ENCODE results near the gene ITM2B.

Gene ITM2B

DNA sequence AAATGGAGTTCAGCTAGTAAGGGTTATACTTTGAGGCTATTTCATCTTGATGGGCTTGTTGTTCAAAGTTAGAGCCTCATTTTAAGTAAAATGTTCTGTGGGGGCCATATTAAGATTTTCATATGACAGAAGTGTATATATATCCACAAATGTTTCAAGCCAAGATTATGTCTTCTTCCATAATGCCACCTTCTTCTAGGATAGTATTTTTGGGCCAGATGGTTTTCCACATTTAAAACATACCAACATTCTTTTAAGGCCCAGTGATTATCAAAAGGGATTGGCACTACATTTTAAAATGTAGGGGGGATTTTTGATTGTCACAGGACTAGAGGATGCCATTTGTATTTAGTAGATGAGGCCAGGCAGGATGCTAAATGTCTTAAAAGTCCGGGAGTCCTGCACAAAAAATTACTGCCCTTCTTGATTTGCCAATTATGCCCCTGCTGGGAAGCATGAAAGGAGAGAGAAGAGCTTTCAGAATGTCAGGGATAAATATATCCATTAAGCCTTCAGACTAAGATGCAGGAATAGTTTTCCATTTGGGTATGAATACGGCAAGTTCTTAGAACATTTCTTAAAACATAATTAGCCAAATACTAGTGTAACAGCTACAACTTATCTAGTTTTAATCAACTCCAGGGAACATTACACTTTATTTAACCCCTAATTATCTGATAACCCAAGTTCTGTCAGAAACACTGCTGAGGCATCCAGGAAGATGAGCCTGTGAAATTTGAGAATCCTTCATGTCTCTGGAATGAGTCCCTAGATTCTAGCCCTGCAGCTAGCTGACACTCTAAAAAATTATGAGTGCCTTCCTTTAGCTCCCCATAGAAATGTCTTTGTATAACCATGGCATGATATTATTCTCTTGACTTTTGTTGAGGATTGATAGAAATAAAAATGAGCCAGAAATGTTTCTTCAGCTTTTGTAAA lies 34.0 kb downstream of the ITM2B start:
- Histone ChIP-seq H3K9me3 (no peaks in the 10 kb centered on the region), H3K4me3 (no peak overlapping the region), H3K27me3 (no peaks in the 10 kb centered on the region), H3K9ac (no peak overlapping the region), H3K36me3 (peaks cover 45% of the 10 kb centered on the region), H4K20me1 (no peaks in the 10 kb centered on the region), H3K4me2 (0 out of 2 replicates have a peak overlapping the region, but pooled peaks have one; percentile 86), H3K4me1 (peaks cover 45% of the 10 kb centered on the region), H3K27ac (no peak overlapping the region)
- TF ChIP-seq Cebpa-rat (IDR thresholded peaks at IDR 0.05): no peak

DNA sequence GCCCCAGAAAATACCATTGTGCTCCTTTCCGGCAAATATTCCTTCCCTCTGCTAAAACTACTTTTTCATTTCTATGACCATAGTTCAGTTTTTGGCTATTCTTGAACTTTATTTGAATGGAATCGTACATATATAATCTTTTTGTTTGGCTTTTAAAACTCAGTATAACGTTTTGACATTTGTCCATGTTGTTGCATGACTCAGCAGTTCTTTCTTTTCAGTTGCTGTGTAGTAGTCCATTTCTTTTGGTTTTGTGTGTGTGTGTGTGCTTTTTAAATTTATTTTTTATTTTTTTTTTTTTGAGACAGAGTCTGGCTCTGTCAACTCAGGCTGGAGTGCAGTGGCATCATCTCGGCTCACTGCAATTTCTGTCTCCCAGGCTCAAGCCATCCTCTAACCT lies 35.0 kb downstream of the ITM2B start:
- Histone ChIP-seq H3K36me3 (peaks cover 35% of the 10 kb centered on the region), H3K4me3 (no peak overlapping the region), H3K27me3 (no peaks in the 10 kb centered on the region), H3K4me1 (peaks cover 39% of the 10 kb centered on the region), H3K9ac (no peak overlapping the region), H3K27ac (no peak overlapping the region), H3K9me3 (no peaks in the 10 kb centered on the region), H4K20me1 (no peaks in the 10 kb centered on the region), H3K4me2 (no peak overlapping the region)
- TF ChIP-seq Cebpa-rat (IDR thresholded peaks at IDR 0.05): no peak

DNA sequence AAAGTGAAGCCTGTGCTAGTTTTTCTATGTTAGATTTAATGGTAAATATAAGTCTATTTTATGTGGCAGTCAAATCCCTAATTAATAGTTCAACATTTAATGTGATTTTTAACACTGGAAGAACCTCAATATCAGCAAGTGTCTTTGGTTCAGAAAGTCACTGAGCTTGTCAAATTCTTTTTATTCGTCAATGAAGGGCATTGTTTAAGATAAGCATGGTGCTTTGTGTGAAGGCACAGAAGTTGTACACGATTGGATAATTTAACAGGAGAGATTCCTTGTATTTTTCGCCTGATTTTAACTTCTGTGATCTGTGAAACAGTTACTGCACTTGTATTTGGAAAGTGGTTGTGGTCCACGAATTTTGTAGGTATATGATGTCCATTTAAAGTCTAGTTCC lies 40.3 kb downstream of the ITM2B start:
- Histone ChIP-seq H3K27me3 (no peaks in the 10 kb centered on the region), H3K9ac (no peak overlapping the region), H3K27ac (no peak overlapping the region), H3K36me3 (peaks cover 19% of the 10 kb centered on the region), H3K9me3 (no peaks in the 10 kb centered on the region), H3K4me2 (no peak overlapping the region), H4K20me1 (no peaks in the 10 kb centered on the region), H3K4me1 (no peaks in the 10 kb centered on the region), H3K4me3 (no peak overlapping the region)
- TF ChIP-seq Cebpa-rat (IDR thresholded peaks at IDR 0.05): no peak

DNA sequence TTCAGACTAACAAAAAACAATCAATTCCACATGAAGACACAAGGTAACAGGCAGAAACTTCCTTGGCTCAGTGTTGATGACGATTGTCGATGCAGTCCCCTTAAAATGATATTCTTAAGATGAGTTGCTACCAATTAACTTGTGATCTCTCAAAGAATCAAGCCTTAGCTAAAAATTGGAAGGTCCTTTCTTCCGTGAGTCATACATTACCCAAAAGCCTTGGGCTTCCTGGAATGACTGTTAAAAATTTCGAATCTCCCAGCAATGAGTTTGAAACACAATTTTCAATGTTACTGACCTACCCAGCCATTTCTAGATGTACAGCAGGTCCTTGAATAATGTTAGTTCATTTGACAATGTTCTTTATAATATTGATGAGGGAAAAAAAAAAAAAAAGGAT lies 42.5 kb downstream of the ITM2B start:
- H4K20me1 ChIP-seq: no peaks in the 10 kb centered on the region
- no peak overlapping the region for H3K4me3 ChIP-seq
- H3K4me1 ChIP-seq: no peaks in the 10 kb centered on the region
- no peak for TF ChIP-seq Cebpa-rat (IDR thresholded peaks at IDR 0.05)
- H3K4me2 ChIP-seq: no peak overlapping the region
- H3K27ac ChIP-seq: no peak overlapping the region
- H3K9ac ChIP-seq: no peak overlapping the region
- H3K9me3 ChIP-seq: no peaks in the 10 kb centered on the region
- no peaks in the 10 kb centered on the region for H3K36me3 ChIP-seq
- H3K27me3 ChIP-seq: no peaks in the 10 kb centered on the region

DNA sequence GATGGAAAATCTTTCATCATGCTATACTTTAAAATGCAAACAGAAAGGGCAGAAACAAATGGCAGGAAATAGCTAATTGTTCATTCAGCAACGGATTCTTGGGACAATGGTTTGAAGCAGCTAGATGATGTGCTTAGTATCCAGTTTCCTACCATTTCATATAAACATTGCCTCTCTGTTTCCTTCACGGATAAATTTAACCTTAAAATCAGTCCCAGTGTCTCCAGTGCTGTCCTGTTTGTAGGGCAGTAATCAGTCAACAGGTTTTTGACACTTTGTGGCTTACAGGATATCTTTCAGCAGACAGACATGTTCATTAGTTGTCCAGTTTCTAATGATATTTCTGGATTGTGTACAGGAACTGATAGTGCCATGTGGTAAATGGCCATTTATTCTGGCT lies 45.8 kb downstream of the ITM2B start:
- no peak overlapping the region for H3K4me3 ChIP-seq
- no peaks in the 10 kb centered on the region for H4K20me1 ChIP-seq
- no peaks in the 10 kb centered on the region for H3K4me1 ChIP-seq
- H3K9me3 ChIP-seq: no peaks in the 10 kb centered on the region
- H3K4me2 ChIP-seq: no peak overlapping the region
- no peak for TF ChIP-seq Cebpa-rat (IDR thresholded peaks at IDR 0.05)
- H3K36me3 ChIP-seq: no peaks in the 10 kb centered on the region
- no peak overlapping the region for H3K27ac ChIP-seq
- no peaks in the 10 kb centered on the region for H3K27me3 ChIP-seq
- no peak overlapping the region for H3K9ac ChIP-seq

DNA sequence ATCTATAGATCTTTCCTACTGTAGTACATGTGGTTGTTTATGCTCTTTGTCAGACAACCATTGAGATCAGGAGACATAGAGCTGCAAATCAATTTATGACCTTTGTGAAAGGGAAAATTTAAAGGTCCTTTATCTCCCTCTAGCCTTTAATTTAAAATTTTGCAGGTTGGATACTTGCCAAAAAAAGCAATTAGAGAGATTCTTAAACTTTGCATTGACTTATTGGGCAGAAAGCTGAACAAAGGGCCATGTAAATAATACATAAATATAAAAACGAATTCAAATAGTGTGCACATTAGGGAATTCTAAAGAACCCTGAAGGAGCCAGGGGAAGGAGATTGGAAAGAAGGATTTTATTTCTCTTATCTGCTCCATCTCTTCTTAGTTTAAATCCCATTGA lies 48.5 kb downstream of the ITM2B start:
- Histone ChIP-seq H3K27me3 (no peaks in the 10 kb centered on the region), H3K4me1 (peaks cover 8% of the 10 kb centered on the region), H3K9me3 (no peaks in the 10 kb centered on the region), H3K36me3 (no peaks in the 10 kb centered on the region), H3K27ac (no peak overlapping the region), H4K20me1 (no peaks in the 10 kb centered on the region), H3K4me3 (no peak overlapping the region), H3K9ac (no peak overlapping the region), H3K4me2 (no peak overlapping the region)
- TF ChIP-seq Cebpa-rat (IDR thresholded peaks at IDR 0.05): no peak

DNA sequence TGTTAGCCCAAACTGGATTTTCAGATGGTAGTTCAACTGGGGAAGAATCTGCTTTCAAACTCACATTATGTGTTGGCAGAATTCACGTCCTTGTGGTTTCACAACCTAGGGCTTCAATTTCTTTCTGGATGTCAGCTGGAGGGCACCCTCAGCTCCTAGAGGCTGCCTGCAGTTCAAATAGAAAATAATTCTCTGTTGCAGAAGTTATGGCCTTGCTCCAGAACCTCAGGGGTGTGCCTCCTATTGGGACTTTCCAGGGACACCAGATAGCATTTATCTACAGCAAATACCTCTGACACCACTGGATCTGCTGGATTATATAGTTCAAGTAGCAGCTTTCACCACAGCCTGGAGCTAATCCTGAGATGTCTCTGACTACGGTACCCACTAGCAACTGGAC lies 58.7 kb downstream of the ITM2B start:
- no peak for TF ChIP-seq Cebpa-rat (IDR thresholded peaks at IDR 0.05)
- Histone ChIP-seq H3K4me3 (no peak overlapping the region), H3K27me3 (no peaks in the 10 kb centered on the region), H3K36me3 (no peaks in the 10 kb centered on the region), H4K20me1 (no peaks in the 10 kb centered on the region), H3K4me2 (no peak overlapping the region), H3K9ac (no peak overlapping the region), H3K4me1 (peaks cover 14% of the 10 kb centered on the region), H3K9me3 (no peaks in the 10 kb centered on the region), H3K27ac (no peak overlapping the region)

DNA sequence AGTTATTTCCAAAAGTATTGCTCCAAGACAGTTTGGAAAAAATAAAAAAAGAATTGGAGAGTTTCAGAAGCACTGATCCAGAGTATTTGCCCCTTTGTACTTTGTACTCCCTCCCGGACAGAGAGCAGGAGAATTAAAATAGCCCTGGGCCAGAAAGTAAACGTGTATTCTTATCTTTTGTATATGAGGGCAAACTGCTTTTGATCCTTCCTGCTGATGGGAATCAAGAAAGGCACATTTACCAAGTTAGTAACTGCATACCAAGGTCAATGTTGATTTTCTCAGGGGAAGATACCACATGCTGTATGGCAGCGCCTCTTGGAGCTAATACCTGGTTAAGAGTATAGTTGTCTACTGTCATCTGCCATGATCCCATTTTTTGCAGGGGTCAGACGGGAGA lies 59.6 kb downstream of the ITM2B start:
- Histone ChIP-seq H4K20me1 (no peaks in the 10 kb centered on the region), H3K4me2 (no peak overlapping the region), H3K4me1 (peaks cover 5% of the 10 kb centered on the region), H3K9me3 (no peaks in the 10 kb centered on the region), H3K9ac (no peak overlapping the region), H3K36me3 (no peaks in the 10 kb centered on the region), H3K27ac (no peak overlapping the region), H3K27me3 (no peaks in the 10 kb centered on the region), H3K4me3 (no peak overlapping the region)
- TF ChIP-seq Cebpa-rat (IDR thresholded peaks at IDR 0.05): no peak

DNA sequence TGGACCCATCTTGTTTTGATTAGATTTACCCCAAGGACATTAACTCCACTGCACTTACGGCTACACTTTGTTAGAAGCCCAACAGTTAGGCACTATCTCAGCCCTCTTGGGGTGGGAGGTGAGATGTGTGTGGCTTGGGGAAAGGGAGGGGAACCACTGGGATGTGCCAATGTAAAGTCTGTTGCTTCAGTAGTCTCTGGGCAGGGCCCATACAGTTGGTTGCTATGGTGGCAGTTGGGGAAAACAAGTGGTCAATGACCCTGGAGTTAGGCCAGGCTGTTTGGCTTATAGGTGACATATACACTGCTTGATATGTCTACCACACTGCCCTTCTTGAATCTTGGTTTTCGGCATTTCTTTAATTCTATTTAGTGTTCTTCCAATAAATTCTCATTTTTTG lies 61.6 kb downstream of the ITM2B start:
- Histone ChIP-seq H3K4me2 (no peak overlapping the region), H3K9me3 (no peaks in the 10 kb centered on the region), H3K4me3 (no peak overlapping the region), H4K20me1 (no peaks in the 10 kb centered on the region), H3K27ac (no peak overlapping the region), H3K27me3 (no peaks in the 10 kb centered on the region), H3K36me3 (no peaks in the 10 kb centered on the region), H3K4me1 (no peaks in the 10 kb centered on the region), H3K9ac (no peak overlapping the region)
- no peak for TF ChIP-seq Cebpa-rat (IDR thresholded peaks at IDR 0.05)

DNA sequence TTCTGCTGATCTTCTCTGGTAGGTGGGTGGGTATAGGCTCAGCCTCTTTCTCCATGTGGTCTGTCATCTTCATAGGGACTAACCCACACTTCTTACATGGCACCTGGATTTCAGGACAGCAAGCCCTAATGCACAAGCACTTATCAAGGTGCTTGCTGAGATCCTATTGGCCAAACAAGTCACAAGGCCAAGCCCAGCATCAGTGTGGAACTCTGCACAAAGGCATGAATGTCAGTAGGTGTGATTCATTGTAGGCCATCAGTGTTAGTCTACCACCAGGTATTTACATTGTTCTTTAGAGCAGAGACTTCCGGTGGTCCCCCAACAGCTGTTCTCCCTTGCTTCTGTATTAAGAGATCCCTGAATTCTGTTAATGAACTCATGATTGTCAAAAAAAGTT lies 62.3 kb downstream of the ITM2B start:
- no peak for TF ChIP-seq Cebpa-rat (IDR thresholded peaks at IDR 0.05)

More for the DNA sequence above, 62.3 kb downstream of the ITM2B start:
- Histone ChIP-seq H3K27me3 (no peaks in the 10 kb centered on the region), H3K27ac (no peak overlapping the region), H3K9ac (no peak overlapping the region), H3K9me3 (no peaks in the 10 kb centered on the region), H3K4me1 (no peaks in the 10 kb centered on the region), H3K36me3 (no peaks in the 10 kb centered on the region), H3K4me3 (no peak overlapping the region), H3K4me2 (no peak overlapping the region), H4K20me1 (no peaks in the 10 kb centered on the region)
